IMR-90 (cell line): ENCODE data around the gene HTRA2. TPM values are rescaled to one million over a fixed set of nuclear protein-coding genes. Genes with fewer than 3 reads are reported as not detected.

ENCODE experiments used
- ATAC-seq: fragments of 200-7000 bp; cut with Tn5 transposase; 2 replicates; pipeline ENCODE4 v1.9.1; 2020; ENCODE audit warnings: low read depth, mild to moderate bottlenecking, moderate library complexity
- BruUV-seq: library from RNA; stranded (reverse); fragments of 400-500 nt; replicated peaks from 2 replicates; lab custom pipeline; 2021; lab: Mats Ljungman, UMichigan
- CTCF ChIA-PET: fragments of 300-600 bp; formaldehyde crosslinking; extraction: SDS; loops from one replicate; lab custom pipeline; 2021; ENCODE audit warnings: antibody characterized with exemption; lab: Yijun Ruan, JAX
- POLR2A ChIA-PET: fragments of 300-600 bp; sonication (Branson Sonifier 250); formaldehyde crosslinking; loops from one replicate; lab custom pipeline; 2022; ENCODE audit warnings: antibody characterized with exemption; ENCODE audit not compliant: unreplicated experiment; lab: Charles Lee
- DNase-seq: peaks from one replicate; pipeline ENCODE4 v3.0.0; 2013
- H2AFZ ChIP-seq: replicated peaks from 2 replicates; pipeline ENCODE3; 2013; ENCODE audit warnings: low read length, mild to moderate bottlenecking; ENCODE audit not compliant: poor library complexity
- H2AK5ac ChIP-seq: 2 replicates; pipeline ENCODE4 v1.6.1; 2013; ENCODE audit warnings: low read depth, low read length, inconsistent platforms
- H2AK9ac ChIP-seq: replicated peaks from 2 replicates; pipeline ENCODE3; 2013; ENCODE audit warnings: mild to moderate bottlenecking, low read depth, low read length, moderate library complexity; ENCODE audit not compliant: poor library complexity
- H2BK120ac ChIP-seq: 2 replicates; pipeline ENCODE4 v1.6.1; 2013; ENCODE audit warnings: low read depth, low read length, inconsistent platforms
- H2BK15ac ChIP-seq: 3 replicates; pipeline ENCODE4 v1.6.1; 2013; ENCODE audit warnings: low read depth, low read length, inconsistent platforms
- H2BK20ac ChIP-seq: 2 replicates; pipeline ENCODE4 v1.6.1; 2013; ENCODE audit warnings: low read depth, mild to moderate bottlenecking, inconsistent platforms, low read length, moderate library complexity
- H2BK5ac ChIP-seq: 2 replicates; pipeline ENCODE4 v1.6.1; 2013; ENCODE audit warnings: mild to moderate bottlenecking, low read depth, low read length, inconsistent platforms; ENCODE audit not compliant: poor library complexity, severe bottlenecking
- H3K14ac ChIP-seq: replicated peaks from 2 replicates; pipeline ENCODE4 v1.6.1; 2013; ENCODE audit warnings: low read depth, low read length, inconsistent platforms
- H3K18ac ChIP-seq: 2 replicates; pipeline ENCODE4 v1.6.1; 2013; ENCODE audit warnings: low read depth, low read length, control low read depth
- H3K23ac ChIP-seq: 2 replicates; pipeline ENCODE4 v1.6.1; 2013; ENCODE audit warnings: low read depth, low read length, inconsistent platforms
- H3K27ac ChIP-seq: 2 replicates; pipeline ENCODE4 v1.5.1; 2013; ENCODE audit warnings: mild to moderate bottlenecking, control low read depth, low read length; ENCODE audit not compliant: insufficient read depth
- H3K27me3 ChIP-seq: 2 replicates; pipeline ENCODE4 v1.6.1; 2013; ENCODE audit warnings: low read length; ENCODE audit not compliant: control insufficient read depth, insufficient read depth
- H3K36me3 ChIP-seq: 2 replicates; pipeline ENCODE4 v1.6.1; 2013; ENCODE audit warnings: low read length, mixed read lengths; ENCODE audit not compliant: control insufficient read depth, insufficient read depth
- H3K4ac ChIP-seq: 2 replicates; pipeline ENCODE4 v1.6.1; 2013; ENCODE audit warnings: low read depth, low read length, inconsistent platforms
- H3K4me1 ChIP-seq: 2 replicates; pipeline ENCODE4 v1.6.1; 2013; ENCODE audit warnings: low read length, mixed read lengths; ENCODE audit not compliant: control insufficient read depth, insufficient read depth
- H3K4me2 ChIP-seq: 2 replicates; pipeline ENCODE4 v1.6.1; 2013; ENCODE audit warnings: low read depth, mild to moderate bottlenecking, control low read depth, low read length, moderate library complexity
- H3K4me3 ChIP-seq: 2 replicates; pipeline ENCODE4 v1.5.1; 2013; ENCODE audit warnings: low read depth, mild to moderate bottlenecking, control low read depth, low read length, moderate library complexity; ENCODE audit not compliant: insufficient read depth
- H3K56ac ChIP-seq: 2 replicates; pipeline ENCODE4 v1.6.1; 2013; ENCODE audit warnings: low read length, inconsistent platforms; ENCODE audit not compliant: insufficient read depth; ENCODE audit errors: extremely low read depth
- H3K79me1 ChIP-seq, 2 experiments: 2 replicates each; pipeline ENCODE4 v1.6.1; 2013; ENCODE audit warnings: low read length in 2 of 2, inconsistent platforms in 1 of 2, low read depth in 1 of 2
- H3K9ac ChIP-seq: 2 replicates; pipeline ENCODE4 v1.6.1; 2013; ENCODE audit warnings: low read depth, low read length, control low read depth
- H3K9me1 ChIP-seq: 2 replicates; pipeline ENCODE4 v1.6.1; 2013; ENCODE audit warnings: low read length, inconsistent platforms; ENCODE audit not compliant: insufficient read depth
- H3K9me3 ChIP-seq: 2 replicates; pipeline ENCODE4 v1.6.1; 2013; ENCODE audit warnings: low read length; ENCODE audit not compliant: control insufficient read depth, insufficient read depth
- H4K20me1 ChIP-seq: 2 replicates; pipeline ENCODE4 v1.6.1; 2013; ENCODE audit warnings: low read length, inconsistent platforms; ENCODE audit not compliant: insufficient read depth
- H4K5ac ChIP-seq: 2 replicates; pipeline ENCODE4 v1.6.1; 2013; ENCODE audit warnings: mild to moderate bottlenecking, low read depth, low read length, control low read depth
- H4K8ac ChIP-seq, 2 experiments: 2 replicates each; pipeline ENCODE4 v1.6.1; 2013; ENCODE audit warnings: low read depth in 2 of 2, low read length in 2 of 2, control low read depth in 1 of 2, inconsistent platforms in 1 of 2
- H4K91ac ChIP-seq: 2 replicates; pipeline ENCODE4 v1.6.1; 2013; ENCODE audit warnings: low read depth, low read length, inconsistent platforms; ENCODE audit not compliant: insufficient read depth
- BHLHE40 ChIP-seq: fragments of 150-350 bp; IDR thresholded peaks from 2 replicates; pipeline ENCODE4 v1.6.1; 2016; ENCODE audit warnings: mild to moderate bottlenecking, low read depth, low read length
- CEBPB ChIP-seq: IDR thresholded peaks from 2 replicates; pipeline ENCODE4 v1.6.1; 2012; ENCODE audit warnings: low read depth, low read length, improper control_type of control experiment
- CTCF ChIP-seq: conservative IDR thresholded peaks from 2 replicates; pipeline ENCODE4 v1.5.1; 2012; ENCODE audit warnings: mild to moderate bottlenecking, low read depth, low read length, improper control_type of control experiment
- ELK1 ChIP-seq: fragments of 150-350 bp; IDR thresholded peaks from 2 replicates; pipeline ENCODE4 v1.6.1; 2016; ENCODE audit warnings: low read depth, mild to moderate bottlenecking, low read length, moderate library complexity, borderline replicate concordance
- FOS ChIP-seq: fragments of 150-350 bp; IDR thresholded peaks from 2 replicates; pipeline ENCODE4 v1.6.1; 2016; ENCODE audit warnings: low read depth, low read length
- MAFK ChIP-seq: IDR thresholded peaks from 2 replicates; pipeline ENCODE4 v1.6.1; 2012; ENCODE audit warnings: low read depth, low read length, improper control_type of control experiment
- MAZ ChIP-seq: IDR thresholded peaks from 2 replicates; pipeline ENCODE4 v1.6.1; 2012; ENCODE audit warnings: low read depth, mild to moderate bottlenecking, low read length, improper control_type of control experiment, moderate library complexity, borderline replicate concordance
- MXI1 ChIP-seq: IDR thresholded peaks from 2 replicates; pipeline ENCODE4 v1.6.1; 2012; ENCODE audit warnings: low read depth, mild to moderate bottlenecking, low read length, moderate library complexity, borderline replicate concordance
- NFE2L2 ChIP-seq: fragments of 150-350 bp; IDR thresholded peaks from 2 replicates; pipeline ENCODE4 v1.6.1; 2016; ENCODE audit warnings: low read depth, mild to moderate bottlenecking, low read length
- RFX5 ChIP-seq: IDR thresholded peaks from 2 replicates; pipeline ENCODE4 v1.8.0; 2012; ENCODE audit warnings: low read depth, mild to moderate bottlenecking, low read length, moderate library complexity
- WGBS, 2 experiments: methylation state at CpG; one replicate each; pipeline versions ENCODE4 v1.1.5 to v1.1.7; 2013; ENCODE audit warnings: missing lambda C conversion rate in 2 of 2; ENCODE audit not compliant: insufficient read length in 1 of 2; ENCODE audit errors: extremely low coverage in 2 of 2; 5-methylcytosine and 5-hydroxymethylcytosine counted together
- dilution Hi-C: fragments of 300-500 bp; cut with HindIII; formaldehyde crosslinking; loops from one replicate; pipeline ENCODE4 v1.14.3; 2018; ENCODE audit warnings: low sequenced_read_pairs; ENCODE audit not compliant: unreplicated experiment
- in situ Hi-C: fragments of 300-500 bp; cut with MboI; formaldehyde crosslinking; loops from 3 replicates; pipeline ENCODE4 v1.14.3; 2019; ENCODE audit warnings: low sequenced_read_pairs, inconsistent platforms, mixed read lengths
- intact Hi-C: fragments of 100-400 bp; cut with micrococcal nuclease; formaldehyde crosslinking; loops from 2 replicates; pipeline ENCODE4 v1.10.0; 2022
- polyA plus RNA-seq, 3 experiments: library from polyadenylated mRNA; depleted of rRNA; stranded (reverse); fragments of >200 nt; gene quantifications; 2 replicates each; pipeline ENCODE4 v1.2.3, GENCODE V29; 2012; ENCODE audit warnings: low replicate concordance in 1 of 3
- total RNA-seq: library from RNA; depleted of rRNA; stranded (reverse); fragments of >200 nt; gene quantifications from 2 replicates; pipeline ENCODE4 v1.2.3, GENCODE V29; 2012

The HTRA2 gene
- total and polyA plus RNA-seq, 2 of the 4 experiments (the other 2 are of a cell fraction) = 23.6 to 28.1 TPM

GRCh38 chr2:74496997-74497776 lies 32.5 kb upstream of the HTRA2 start:
- Histone ChIP-seq H2AK5ac (no peak overlapping the region), H4K8ac (no peak overlapping the region), H2BK120ac (no peak overlapping the region), H2BK20ac (no peak overlapping the region), H4K5ac (no peak overlapping the region), H3K23ac (no peak overlapping the region), H3K4me1 (peaks cover 7% of the 10 kb centered on the region; the same call in 1 of the 2 replicates), H3K36me3 (peaks cover 18% of the 10 kb centered on the region; the same call in 1 of the 2 replicates), H3K9ac (no peak overlapping the region), H2AFZ (peak overlapping the region; percentile 76), H3K27ac (no peak overlapping the region), H3K9me3 (no peaks in the 10 kb centered on the region), H2BK15ac (no peak overlapping the region), H2BK5ac (no peak overlapping the region), H3K4ac (no peak overlapping the region), H3K18ac (no peak overlapping the region), H3K79me1 (peaks cover 0 to 6% of the 10 kb centered on the region in 2 experiments; a peak in 1 of 4 replicates), H3K4me2 (no peak overlapping the region), H3K27me3 (peaks cover 38% of the 10 kb centered on the region), H4K91ac (no peak overlapping the region), H3K4me3 (no peak overlapping the region), H3K56ac (no peak overlapping the region), H2AK9ac (no peak overlapping the region), H3K14ac (no peak overlapping the region), H3K9me1 (no peaks in the 10 kb centered on the region), H4K20me1 (no peaks in the 10 kb centered on the region)
- 76% methylated on average over 10 of the region's 19 CpGs; no CpG with 5 or more reads in 1 of the 2 experiments for WGBS, 2 experiments
- ATAC-seq (no peak), DNase-seq (no peak)
- no TSS peak for BruUV-seq
- dilution Hi-C loops = no loop called here
- intact Hi-C loops = no loop called here
- POLR2A ChIA-PET = no interaction called here
- CTCF ChIA-PET = interaction anchor here (1.0 kb wide), 1 partner anchor 14 kb away, joined by 3 read pairs; the partner anchor contains the start of genes CCDC142 and TTC31
- in situ Hi-C loops = loop anchor here (25.0 kb wide), 1 partner anchor 365 kb away; no protein-coding TSS in a partner anchor
- TF ChIP-seq MXI1 (no peak), NFE2L2 (no peak), RFX5 (no peak), BHLHE40 (no peak), MAFK (no peak), ELK1 (no peak), CTCF (no peak), FOS (no peak), MAZ (no peak), CEBPB (no peak)
